Right lobe of liver (tissue), 4 donors: ENCODE results near the gene DTL.

Experiments used
- CTCF ChIP-seq, 4 donors: fragments of 200-600 bp in 3 of 4; fragments of 450-650 bp in 1 of 4; IDR thresholded peaks; one replicate each; pipeline versions ENCODE4 v1.5.1 to v1.8.0; 2016 to 2022; ENCODE audit warnings: antibody characterized with exemption in 4 of 4, mild to moderate bottlenecking in 2 of 4
- POLR2A ChIP-seq: fragments of 450-650 bp; IDR thresholded peaks from one replicate; pipeline ENCODE4 v1.6.1; 2017; ENCODE audit warnings: antibody characterized with exemption, mild to moderate bottlenecking
- donor health status: DM: no; HTN: no; CAD: no.
- donor health status: DM: no; HTN: no; CAD: no.
- donor health status: DM: no; HTN: yes; CAD: no.

GRCh38 chr1:212062832-212063438 lies 27.4 kb downstream of the DTL start:
- TF ChIP-seq POLR2A = no peak
- TF ChIP-seq CTCF (IDR thresholded peaks at IDR 0.05) = peak; percentile 72 to 74 (median 74)
